Activated T-cell treated with anti-CD3 and anti-CD28 coated beads, Interleukin-2, amount 50 U/mL, for 24 hours (primary cell): Measurements from ENCODE around the gene CALHM3.

Experiments
- DNase-seq: peaks from one replicate; pipeline ENCODE4 v3.0.0-alpha.2; 2020
- H3K27ac Mint-ChIP-seq: 2 replicates; pipeline ENCODE4 v1.8.0; 2020; ENCODE audit warnings: mild to moderate bottlenecking, mixed read lengths
- H3K27me3 Mint-ChIP-seq: 2 replicates; pipeline ENCODE4 v1.8.0; 2020; ENCODE audit warnings: mixed read lengths
- H3K36me3 Mint-ChIP-seq: 2 replicates; pipeline ENCODE4 v1.8.0; 2020; ENCODE audit warnings: low read depth, mixed read lengths
- H3K4me1 Mint-ChIP-seq: 2 replicates; pipeline ENCODE4 v1.8.0; 2020; ENCODE audit warnings: low read depth, mixed read lengths
- H3K4me3 Mint-ChIP-seq: 2 replicates; pipeline ENCODE4 v1.8.0; 2020; ENCODE audit warnings: mild to moderate bottlenecking, moderate library complexity, mixed read lengths
- H3K9me3 Mint-ChIP-seq: 2 replicates; pipeline ENCODE4 v1.8.0; 2020; ENCODE audit warnings: mixed read lengths

The CALHM3 gene

DNA sequence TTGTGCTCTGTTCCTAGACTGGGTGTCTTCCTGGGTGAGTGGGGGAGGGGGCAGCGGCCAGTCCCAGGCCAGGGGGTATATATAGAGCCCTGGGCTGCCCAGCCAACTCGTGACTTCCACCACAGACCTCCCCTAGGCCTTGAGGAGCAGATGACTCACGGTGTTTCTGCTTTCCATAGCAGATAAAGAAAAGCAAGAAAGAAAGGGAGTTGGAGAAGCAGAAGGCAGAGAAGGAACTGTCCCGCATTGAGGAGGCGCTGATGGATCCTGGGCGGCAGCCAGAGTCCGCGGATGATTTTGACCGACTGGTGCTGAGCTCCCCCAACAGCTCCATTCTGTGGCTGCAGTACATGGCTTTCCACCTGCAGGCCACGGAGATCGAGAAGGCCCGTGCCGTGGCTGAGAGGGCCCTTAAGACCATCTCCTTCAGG, 37.0 kb downstream of the CALHM3 start:
- H3K36me3 Mint-ChIP-seq, result peaks cover 97% of the 10 kb centered on the region
- no peak for DNase-seq
- peak overlapping the region; percentile 85 for H3K27ac Mint-ChIP-seq
- no peaks in the 10 kb centered on the region for H3K27me3 Mint-ChIP-seq
- peaks cover 9% of the 10 kb centered on the region for H3K4me1 Mint-ChIP-seq
- H3K4me3 Mint-ChIP-seq, result no peak overlapping the region
- no peaks in the 10 kb centered on the region for H3K9me3 Mint-ChIP-seq

- Mint-ChIP-seq H3K27me3 (no peaks in the 10 kb centered on the region), H3K36me3 (peaks cover 98% of the 10 kb centered on the region), H3K4me1 (peaks cover 6% of the 10 kb centered on the region), H3K27ac (peak overlapping the region; percentile 85), H3K4me3 (no peak overlapping the region), H3K9me3 (no peaks in the 10 kb centered on the region)
- no peak for DNase-seq
Observed at GRCh38 chr10:103441611-103442010, 37.4 kb downstream of the CALHM3 start.

- H3K4me1 Mint-ChIP-seq, result peaks cover 4% of the 10 kb centered on the region
Observed at GRCh38 chr10:103441206-103441605, 37.8 kb downstream of the CALHM3 start.

GRCh38 chr10:103440416-103440815, 38.6 kb downstream of the CALHM3 start:
- H3K4me1 Mint-ChIP-seq, result peaks cover under 1% of the 10 kb centered on the region
- H3K27me3 Mint-ChIP-seq, result no peaks in the 10 kb centered on the region
- no peak overlapping the region for H3K4me3 Mint-ChIP-seq
- H3K36me3 Mint-ChIP-seq, result peaks cover 98% of the 10 kb centered on the region
- no peak for DNase-seq
- H3K27ac Mint-ChIP-seq, result peak overlapping the region; percentile 44
- H3K9me3 Mint-ChIP-seq, result no peaks in the 10 kb centered on the region

More at GRCh38 chr10:103441206-103441605, 37.8 kb downstream of the CALHM3 start:
- peaks cover 98% of the 10 kb centered on the region for H3K36me3 Mint-ChIP-seq
- no peak overlapping the region for H3K27ac Mint-ChIP-seq
- no peak for DNase-seq
- H3K27me3 Mint-ChIP-seq, result no peaks in the 10 kb centered on the region
- no peaks in the 10 kb centered on the region for H3K9me3 Mint-ChIP-seq
- H3K4me3 Mint-ChIP-seq, result no peak overlapping the region

GRCh38 chr10:103439776-103440175, 39.3 kb downstream of the CALHM3 start:
- DNase-seq, result no peak
- Mint-ChIP-seq H3K27ac (no peak overlapping the region), H3K27me3 (no peaks in the 10 kb centered on the region), H3K4me1 (no peaks in the 10 kb centered on the region), H3K36me3 (peaks cover 98% of the 10 kb centered on the region), H3K4me3 (no peak overlapping the region), H3K9me3 (no peaks in the 10 kb centered on the region)

DNA sequence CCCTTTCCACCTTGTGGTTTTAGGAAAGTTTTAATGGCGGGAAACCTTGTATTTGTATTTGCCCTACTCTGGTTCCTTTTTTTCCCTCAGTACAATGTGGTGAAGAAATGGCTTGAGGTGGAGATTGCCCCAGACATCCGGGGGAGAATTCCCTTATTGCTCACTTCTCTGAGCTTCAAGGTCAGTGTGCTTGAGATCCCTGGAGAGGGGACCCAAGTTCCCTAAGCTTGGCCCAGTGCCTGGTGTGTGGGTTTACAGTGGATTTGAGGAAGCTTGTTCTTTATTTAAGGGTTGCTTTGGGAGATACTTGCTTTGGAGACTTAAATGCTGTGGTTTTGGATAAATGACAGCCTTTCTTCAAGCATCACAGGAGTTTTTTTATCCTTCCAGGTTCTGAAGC, 45.2 kb downstream of the CALHM3 start:
- H3K27me3 Mint-ChIP-seq, result no peaks in the 10 kb centered on the region
- H3K36me3 Mint-ChIP-seq, result peaks cover 98% of the 10 kb centered on the region
- peak overlapping the region; percentile 23 for H3K27ac Mint-ChIP-seq
- peaks cover 17% of the 10 kb centered on the region for H3K4me1 Mint-ChIP-seq
- no peak overlapping the region for H3K4me3 Mint-ChIP-seq
- no peaks in the 10 kb centered on the region for H3K9me3 Mint-ChIP-seq
- DNase-seq, result no peak

DNA sequence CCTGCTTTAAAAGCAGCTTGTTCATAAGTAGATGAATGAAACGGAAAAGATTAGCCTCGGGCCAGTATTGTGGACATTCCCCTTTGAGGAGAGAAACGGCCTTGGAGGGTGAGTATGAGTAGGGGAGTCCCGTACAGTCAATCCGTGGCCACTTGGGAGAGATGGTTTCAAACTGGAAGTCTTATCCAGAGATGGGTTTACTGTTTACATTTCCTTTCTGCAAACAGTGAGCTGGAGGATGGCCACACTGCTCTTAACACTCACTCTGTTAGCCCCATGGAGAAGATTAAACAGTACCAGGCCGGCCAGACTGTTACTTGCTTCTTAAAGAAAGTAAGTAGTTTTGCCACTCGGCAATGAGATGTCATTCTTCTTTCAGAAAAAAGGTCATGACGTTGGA, 47.1 kb downstream of the CALHM3 start:
- Mint-ChIP-seq H3K9me3 (no peaks in the 10 kb centered on the region), H3K36me3 (peaks cover 99% of the 10 kb centered on the region), H3K27ac (peak overlapping the region; percentile 7)

GRCh38 chr10:103429647-103430046, 49.4 kb downstream of the CALHM3 start:
- no peak overlapping the region for H3K4me3 Mint-ChIP-seq
- no peak for DNase-seq
- peak overlapping the region; percentile 58 for H3K27ac Mint-ChIP-seq
- no peaks in the 10 kb centered on the region for H3K9me3 Mint-ChIP-seq
- H3K4me1 Mint-ChIP-seq, result peaks cover 41% of the 10 kb centered on the region
- no peaks in the 10 kb centered on the region for H3K27me3 Mint-ChIP-seq
- H3K36me3 Mint-ChIP-seq, result peaks cover 98% of the 10 kb centered on the region

More for the DNA sequence above, 47.1 kb downstream of the CALHM3 start:
- Mint-ChIP-seq H3K27me3 (no peaks in the 10 kb centered on the region), H3K4me1 (peaks cover 37% of the 10 kb centered on the region), H3K4me3 (no peak overlapping the region)
- DNase-seq, result no peak

- no peaks in the 10 kb centered on the region for H3K9me3 Mint-ChIP-seq
- H3K4me1 Mint-ChIP-seq, result peaks cover 41% of the 10 kb centered on the region
- H3K27me3 Mint-ChIP-seq, result no peaks in the 10 kb centered on the region
- H3K36me3 Mint-ChIP-seq, result peaks cover 98% of the 10 kb centered on the region
- H3K27ac Mint-ChIP-seq, result peak overlapping the region; percentile 58
- DNase-seq, result no peak
- H3K4me3 Mint-ChIP-seq, result no peak overlapping the region
Observed at GRCh38 chr10:103428989-103429643, 49.9 kb downstream of the CALHM3 start.

GRCh38 chr10:103427866-103428265, 51.2 kb downstream of the CALHM3 start:
- Mint-ChIP-seq H3K9me3 (no peaks in the 10 kb centered on the region), H3K27ac (peak overlapping the region; percentile 32), H3K4me1 (peaks cover 41% of the 10 kb centered on the region), H3K27me3 (no peaks in the 10 kb centered on the region), H3K4me3 (no peak overlapping the region), H3K36me3 (peaks cover 98% of the 10 kb centered on the region)
- no peak for DNase-seq

DNA sequence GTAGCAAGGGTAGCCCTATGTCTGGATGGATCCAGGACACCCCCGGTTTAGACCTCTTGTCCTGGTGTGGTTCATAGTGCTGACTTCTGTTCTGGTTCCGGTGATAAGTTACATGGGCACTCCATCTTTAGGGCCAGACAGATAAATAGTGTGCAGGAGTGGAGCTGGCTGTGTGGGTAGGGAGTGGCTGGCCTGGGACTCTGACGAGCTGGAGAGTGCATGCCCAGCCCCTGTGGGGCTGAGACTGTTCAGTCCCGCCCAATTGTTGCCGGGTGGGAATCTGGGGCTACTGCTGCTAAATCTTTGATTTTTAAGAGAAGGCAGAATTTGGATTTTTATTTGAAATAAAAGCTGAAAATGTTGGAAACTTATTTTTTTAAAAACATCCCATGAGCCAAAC, 55.3 kb downstream of the CALHM3 start:
- Mint-ChIP-seq H3K36me3 (peaks cover 95% of the 10 kb centered on the region), H3K27ac (no peak overlapping the region), H3K27me3 (no peaks in the 10 kb centered on the region), H3K4me3 (no peak overlapping the region), H3K9me3 (no peaks in the 10 kb centered on the region), H3K4me1 (peaks cover 22% of the 10 kb centered on the region)
- DNase-seq, result no peak
